Activated T-cell treated with anti-CD3 and anti-CD28 coated beads, Interleukin-2, amount 50 U/mL, for 48 hours (primary cell): ENCODE results near the gene LIM2.

Experiments
- DNase-seq, 2 experiments: peaks; one replicate each; pipeline ENCODE4 v3.0.0-alpha.2; 2020

Gene LIM2

GRCh38 chr19:51365211-51365964, 22.4 kb downstream of the LIM2 start:
- peak; percentile 49 to 58 for DNase-seq

- DNase-seq = no peak
These were observed 23.3 kb downstream of the LIM2 start for GRCh38 chr19:51364200-51365106.

DNA sequence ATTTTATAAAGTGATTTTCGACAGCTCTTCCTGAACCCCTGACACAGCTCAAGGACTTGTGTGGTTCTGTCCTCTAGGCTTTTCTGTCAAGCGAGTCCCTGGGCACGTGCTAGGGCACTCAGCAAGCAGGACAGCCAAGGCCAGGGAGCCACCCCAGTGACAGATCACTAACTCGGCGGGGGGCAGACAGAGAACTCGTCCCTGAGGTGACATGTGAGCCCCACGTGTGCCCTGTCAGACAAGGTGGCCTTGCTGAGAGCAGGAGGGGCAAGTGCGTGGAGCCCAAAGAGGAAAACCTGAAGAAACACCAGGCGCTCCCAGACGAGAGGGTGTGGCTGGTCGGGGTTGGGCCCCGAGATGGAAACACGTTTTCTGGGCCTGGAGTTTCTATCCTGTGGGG, 26.5 kb downstream of the LIM2 start:
- DNase-seq = no peak

DNA sequence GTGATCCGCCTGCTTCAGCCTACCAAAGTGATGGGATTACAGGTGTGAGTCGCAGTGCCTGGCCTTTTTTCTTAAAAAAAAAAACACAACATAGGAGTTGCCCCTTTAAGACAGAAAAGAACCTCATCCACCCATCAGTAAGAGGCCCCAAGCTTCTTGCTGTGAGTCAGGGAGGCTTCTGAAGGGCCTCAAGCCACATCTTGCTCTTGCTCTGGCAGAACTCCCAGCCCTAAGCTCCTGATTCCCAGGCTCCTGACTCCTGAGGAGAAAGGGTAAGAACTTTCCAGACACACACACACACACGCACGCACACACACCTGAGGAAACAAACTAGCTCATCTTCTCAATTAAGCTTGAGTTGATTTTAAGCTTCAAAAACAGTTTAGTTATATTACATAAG, 28.5 kb downstream of the LIM2 start:
- no peak for DNase-seq

DNA sequence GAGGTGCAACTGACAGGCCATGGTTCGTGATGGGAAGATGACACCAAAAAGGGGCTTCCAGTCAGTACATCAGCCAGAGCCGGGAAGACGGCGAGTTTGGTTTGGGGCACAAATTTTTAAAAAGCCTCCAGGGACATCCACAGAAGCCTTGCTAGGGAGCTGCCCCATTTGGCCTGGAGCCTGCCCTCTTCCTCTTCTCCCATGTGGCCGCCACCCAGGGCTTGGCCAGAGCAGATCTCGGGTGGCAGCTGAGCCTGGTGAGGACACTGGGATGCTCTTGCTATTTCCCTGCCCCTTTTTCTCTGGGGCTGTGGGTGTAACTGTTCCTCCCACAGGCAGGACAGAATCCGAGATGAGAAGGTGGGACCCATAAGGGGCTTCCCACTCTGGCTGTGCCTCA, 29.8 kb downstream of the LIM2 start:
- no peak for DNase-seq

DNA sequence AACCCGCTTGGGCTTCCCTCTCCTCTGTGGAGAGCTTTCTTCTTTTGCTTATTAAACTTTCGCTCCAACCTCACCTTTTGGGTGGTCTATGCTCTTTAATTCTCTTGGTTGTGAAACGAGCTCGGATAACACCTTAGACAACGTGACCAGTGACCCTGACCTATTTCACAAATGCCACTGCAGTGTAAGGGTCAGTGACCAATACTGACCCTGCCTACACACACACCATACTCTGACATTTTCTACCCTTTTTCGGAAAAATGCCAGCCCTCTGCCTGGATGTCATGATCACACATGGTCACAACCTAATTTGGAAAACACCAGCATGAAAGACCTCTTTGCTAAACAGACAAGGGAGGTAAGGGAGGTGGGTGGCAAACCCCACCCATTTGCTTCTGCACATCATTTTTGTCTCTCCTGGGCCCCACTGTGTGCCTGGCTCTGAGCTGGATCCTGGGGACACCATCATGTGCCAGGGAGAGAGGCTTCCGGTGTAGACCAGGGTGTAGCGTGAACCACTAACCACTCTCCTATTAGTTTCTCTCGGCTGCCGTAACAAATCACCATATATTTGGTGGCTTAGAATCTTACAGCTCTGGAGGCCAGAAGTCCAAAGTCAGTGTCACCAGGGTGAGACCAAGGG, 31.5 kb downstream of the LIM2 start:
- DNase-seq = no peak

DNA sequence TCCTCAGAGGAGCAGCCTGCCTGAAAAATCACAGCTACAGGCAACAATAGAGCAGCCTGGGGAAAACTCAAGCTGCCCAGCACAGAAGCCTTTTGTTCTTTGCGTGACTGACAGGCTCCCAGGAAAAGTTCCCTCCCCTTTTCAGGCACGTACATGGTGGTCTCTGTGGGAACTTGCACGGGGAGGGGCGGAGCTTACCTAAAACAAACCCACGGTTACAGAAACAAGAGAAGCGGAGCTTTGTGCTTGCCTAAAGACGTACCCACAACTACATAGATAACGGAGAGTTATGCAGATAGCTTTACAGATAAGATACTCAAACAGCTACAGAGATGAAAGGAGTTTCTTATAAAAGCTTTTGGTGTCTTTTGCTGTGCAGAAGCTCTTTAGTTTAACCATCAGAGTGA, 33.0 kb downstream of the LIM2 start:
- DNase-seq = peak; percentile 48 to 50

DNA sequence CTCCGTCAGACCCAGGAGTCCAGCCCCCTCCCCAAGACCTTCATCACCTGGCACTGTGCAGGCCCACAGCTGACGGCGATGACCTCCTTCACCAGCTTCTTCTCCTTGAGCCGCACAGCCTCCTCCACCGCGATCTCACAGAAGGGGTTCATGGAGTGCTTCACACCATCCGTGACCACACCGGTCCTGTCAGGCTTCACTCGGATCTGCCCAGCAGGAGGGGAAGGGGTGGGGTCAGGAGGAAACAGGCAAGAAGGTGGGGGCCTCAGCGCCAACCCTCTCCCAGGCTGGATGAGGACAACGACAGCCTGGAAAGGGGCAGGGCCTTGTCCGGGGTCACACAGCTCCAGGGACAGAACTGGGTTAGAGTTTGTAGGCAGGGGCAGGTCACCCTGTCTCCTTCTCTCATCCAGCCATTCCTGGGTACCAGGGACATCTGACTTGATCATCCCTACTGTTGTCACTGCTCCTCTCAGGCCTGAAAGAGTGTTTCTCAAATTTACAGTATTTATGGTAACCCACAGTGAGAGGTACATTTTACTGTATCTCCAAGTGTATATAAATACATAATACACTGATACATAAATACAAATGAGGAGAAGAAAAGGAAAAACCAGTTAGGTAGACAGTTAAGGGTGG, 33.6 kb downstream of the LIM2 start:
- DNase-seq = no peak

DNA sequence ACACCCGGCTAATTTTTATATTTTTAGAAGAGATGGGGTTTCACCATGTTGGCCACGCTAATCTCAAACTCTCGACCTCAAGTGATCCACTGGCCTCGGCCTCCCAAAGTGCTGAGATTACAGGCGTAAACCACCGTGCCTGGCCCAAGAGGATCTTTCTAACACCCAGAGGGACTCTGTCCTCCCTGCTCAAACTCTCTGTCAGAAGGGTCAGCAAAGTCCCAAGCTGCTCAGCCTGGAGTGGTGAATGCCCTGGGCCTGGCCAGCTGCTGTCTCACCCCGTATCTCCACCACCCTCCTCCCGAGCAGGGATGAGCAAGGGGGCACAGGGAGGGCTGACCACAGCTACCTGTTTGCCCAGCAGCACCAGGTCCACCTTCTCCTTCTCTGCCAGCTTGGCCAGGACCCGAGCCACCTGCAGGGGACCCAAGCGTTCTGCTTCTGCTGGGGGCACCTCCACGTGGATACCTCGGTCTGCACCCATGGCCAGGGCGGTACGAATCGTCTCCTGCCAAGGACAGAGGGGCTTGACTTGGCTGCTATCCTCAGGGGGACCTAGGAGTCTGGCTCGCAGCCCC, 34.9 kb downstream of the LIM2 start:
- DNase-seq = no peak

GRCh38 chr19:51351266-51351990, 36.3 kb downstream of the LIM2 start:
- DNase-seq = no peak

GRCh38 chr19:51347209-51347928, 40.4 kb downstream of the LIM2 start:
- DNase-seq = no peak

DNA sequence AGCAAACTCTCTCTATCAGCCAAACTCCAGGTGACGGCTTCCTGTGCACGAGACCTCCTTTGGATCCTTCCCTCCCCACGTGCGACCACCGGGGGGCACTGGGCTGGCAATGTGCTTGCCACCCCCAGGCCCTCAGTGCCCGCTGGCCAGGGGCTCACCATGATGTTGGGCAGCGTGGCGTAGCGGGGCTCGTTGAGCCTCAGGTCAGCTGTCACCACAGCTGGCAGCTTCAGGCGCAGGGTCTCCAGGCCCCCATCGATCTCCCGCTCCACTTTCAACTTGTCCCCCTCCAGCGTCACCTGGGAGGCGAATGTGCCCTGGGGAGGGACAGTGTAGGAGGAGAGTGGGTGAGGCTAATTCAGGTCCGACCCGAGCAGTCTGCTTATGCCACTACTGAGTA, 41.0 kb downstream of the LIM2 start:
- no peak for DNase-seq

GRCh38 chr19:51345076-51345620, 42.6 kb downstream of the LIM2 start:
- DNase-seq = no peak

DNA sequence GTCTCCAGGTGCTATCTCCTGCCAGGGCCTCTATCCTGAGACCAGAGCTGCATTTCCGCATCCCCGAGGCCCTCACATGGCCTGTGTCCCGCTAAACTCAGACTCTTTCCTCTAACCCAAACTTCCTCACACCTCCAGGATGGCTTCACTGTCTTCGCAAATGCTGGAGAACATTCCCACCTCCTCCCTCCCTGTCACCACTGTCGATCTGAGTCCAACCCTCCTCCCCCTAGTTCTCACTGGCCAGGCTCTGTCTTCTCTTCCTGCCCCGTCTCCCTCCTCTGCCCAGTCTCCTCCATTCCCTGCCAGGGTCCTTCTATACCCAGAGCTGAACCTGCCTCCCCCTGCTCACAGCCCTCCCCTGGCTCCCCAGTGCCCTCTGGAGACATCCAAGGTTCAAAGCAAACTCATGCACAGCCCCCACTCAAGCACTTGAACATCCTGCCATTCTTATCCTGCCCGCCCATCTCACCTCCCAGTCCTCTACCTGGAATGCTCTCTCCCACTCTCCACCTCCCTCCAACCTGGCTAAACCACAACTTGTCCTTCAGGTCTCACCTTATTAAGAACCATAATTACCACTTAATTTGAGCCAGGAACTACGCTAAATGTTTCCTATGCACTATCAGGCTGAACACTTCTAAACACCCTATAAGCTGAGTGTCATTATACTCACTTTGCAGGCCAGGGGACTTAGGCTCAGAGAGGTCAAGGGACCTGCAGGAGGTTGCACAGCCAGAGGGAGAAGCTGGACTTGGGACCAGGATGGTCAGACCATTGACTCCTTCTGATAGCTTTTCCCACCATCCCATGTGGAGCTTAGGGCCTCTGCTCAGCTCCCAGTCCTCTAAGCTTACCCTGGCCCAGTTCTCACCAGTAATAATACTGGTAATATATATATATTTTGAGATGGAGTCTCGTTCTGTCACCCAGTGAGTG, 44.9 kb downstream of the LIM2 start:
- no peak for DNase-seq

GRCh38 chr19:51341976-51342580, 45.7 kb downstream of the LIM2 start, which contains the start of gene VSIG10L:
TSS of gene VSIG10L (minus strand) at chr19:51342139. CDS start at chr19:51342124, 15 bp downstream.
- no peak for DNase-seq

DNA sequence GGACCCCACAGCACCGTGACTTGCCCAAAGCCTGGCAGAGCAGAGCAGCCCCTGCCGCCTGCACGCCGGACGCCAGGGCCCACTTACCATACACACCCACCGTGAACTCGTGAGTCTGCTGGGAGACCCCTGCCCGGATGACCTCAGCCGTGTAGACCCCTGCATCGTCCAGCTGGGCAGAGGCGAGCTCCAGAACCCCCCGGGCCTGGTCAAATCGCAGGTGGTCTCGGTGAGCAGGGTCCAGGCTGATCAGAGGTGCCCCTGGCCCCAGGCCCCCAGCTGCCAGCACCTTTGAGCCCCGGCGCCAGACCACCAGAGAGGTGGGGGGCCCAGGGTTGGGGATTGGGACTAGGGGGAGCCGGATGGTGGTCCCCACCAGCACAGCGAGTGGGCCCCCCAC, 46.7 kb downstream of the LIM2 start:
- no peak for DNase-seq

DNA sequence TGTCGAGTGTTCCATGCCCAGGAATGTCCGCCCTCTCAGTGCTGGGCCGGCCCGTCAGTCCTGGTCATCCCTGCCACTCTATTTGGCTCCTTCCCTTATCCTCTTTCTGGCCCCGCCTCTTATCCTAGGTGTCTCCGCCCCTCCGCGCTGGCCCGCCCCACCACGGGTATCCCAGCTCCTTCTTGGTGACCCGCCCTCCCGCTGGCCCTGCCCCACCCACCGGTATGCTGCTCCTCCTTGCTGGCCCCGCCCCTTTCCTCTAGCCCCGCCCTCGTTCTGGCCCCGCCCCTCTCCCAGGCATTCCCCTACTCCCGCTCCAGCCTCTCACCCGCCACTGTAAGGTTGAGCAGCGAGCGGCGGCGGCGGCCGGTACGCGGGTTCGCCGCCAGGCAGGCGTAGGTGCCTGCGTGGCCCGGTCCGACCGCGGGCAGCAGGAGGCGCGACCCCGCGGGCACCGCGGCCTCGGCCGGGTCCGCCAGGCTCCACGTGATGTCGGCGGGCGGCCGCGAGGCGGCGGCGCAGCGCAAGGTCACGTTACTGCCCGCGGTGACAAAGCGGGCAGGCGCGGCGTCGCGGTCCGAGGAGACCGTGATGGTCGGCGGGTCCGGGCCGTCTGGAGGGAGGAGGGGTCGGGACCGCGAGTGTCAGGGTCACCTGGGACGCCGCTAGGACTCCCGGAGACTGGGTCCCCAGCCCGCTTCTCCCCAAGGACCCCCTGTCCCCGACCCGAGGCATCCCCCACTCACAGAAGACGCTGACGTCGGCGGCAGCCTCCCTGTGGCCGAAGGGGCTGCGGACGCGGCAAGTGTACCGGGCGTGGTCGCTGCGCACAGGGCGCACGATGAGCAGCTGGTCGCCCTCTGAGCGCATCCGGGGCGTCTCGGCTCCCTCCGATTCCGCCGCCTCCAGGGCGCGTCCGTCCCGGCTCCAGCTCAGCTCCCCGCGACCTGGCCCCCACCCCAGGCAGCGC, 47.8 kb downstream of the LIM2 start:
- DNase-seq = peak; percentile 99

DNA sequence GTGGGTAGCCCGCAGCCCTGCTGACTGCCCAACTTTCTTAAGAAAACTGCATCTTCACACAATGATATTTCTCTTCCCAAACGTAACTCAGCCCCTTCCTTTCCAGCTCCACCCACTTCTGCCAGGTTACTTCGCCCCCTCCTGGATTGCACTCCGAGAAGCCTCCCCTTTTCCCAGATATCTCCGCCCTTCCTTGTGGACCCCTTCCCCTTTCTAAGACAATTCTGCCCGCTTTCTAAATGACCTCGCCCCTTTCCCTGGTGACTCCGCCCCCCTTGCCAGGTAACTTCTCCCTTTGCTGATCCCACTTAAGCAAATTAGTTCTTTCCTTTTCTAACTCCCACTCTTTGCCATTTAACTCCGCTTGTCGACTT, 48.5 kb downstream of the LIM2 start:
- no peak for DNase-seq
